NCI-H2081 (cell line): Measurements from ENCODE around the gene PHOX2B.

Experiments used
- DNase-seq, 2 experiments: peaks; one replicate each; lab custom pipeline; 2025; lab: John Stamatoyannopoulos, UW

Gene PHOX2B

DNA sequence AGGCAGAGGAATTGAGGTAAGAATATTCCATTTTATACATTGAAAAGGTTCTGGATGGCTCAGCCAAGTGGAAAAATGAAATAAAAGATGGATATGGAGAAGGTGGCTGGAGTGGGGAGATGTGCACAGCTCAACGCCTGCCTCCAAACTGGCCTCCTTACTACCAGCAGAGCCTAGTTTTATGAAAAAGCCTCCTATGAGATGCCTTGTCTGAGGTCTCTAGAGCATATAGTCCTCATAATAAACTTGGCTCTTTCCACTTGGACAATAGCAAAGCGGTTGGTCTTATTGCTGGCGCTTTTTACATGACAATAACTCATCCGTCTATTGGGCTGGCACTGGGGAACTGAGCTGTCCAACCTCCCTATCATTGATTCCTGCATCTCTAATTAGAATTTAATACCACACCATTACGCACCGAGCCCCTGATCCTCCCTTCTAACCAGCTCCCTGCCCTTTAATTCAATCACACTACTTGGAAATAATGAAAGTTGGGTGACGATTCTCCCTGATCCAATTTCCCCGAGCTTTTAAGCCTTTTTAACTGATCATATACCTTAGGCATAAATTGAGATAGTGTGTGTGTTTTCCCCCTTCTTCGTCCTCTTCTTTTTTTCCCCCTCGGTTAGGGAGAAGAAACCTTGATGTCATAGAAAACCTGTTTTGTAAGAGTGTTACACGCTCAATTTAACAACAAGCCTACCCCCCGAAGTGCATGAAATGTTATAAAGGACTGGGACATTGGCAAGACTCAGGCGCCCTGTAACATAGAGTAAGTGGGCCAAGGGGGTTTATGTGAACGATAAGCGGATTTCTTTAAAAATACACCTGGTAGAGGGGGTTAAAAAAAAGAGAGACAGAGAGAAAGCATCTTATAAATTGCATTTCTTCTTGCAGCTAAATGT, at the start of gene PHOX2B:
Gene PHOX2B (minus strand): TSS at position 155 of the 905 bp plus-strand sequence. CDS start 115 bp downstream, at position 40.
- DNase-seq, result no peak

DNA sequence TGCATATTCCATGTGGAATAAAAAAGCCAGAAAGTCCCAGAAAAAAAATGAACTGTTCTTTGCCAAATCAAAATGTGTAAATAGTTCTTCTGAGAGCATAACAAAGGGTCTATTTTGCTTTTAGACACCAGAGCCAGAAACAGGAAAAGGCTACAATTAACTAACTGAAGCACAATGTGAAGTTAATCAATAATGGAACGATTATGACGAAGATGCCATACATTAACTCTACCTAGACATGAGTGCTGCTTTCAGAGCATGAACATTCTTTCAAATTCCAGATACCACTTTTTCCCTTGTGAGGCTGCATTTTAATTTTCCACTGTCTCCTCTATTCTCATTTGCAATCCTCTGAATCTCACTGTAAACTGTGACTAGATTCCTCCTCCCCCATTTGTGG, 48.7 kb upstream of the PHOX2B start:
- DNase-seq, result no peak

DNA sequence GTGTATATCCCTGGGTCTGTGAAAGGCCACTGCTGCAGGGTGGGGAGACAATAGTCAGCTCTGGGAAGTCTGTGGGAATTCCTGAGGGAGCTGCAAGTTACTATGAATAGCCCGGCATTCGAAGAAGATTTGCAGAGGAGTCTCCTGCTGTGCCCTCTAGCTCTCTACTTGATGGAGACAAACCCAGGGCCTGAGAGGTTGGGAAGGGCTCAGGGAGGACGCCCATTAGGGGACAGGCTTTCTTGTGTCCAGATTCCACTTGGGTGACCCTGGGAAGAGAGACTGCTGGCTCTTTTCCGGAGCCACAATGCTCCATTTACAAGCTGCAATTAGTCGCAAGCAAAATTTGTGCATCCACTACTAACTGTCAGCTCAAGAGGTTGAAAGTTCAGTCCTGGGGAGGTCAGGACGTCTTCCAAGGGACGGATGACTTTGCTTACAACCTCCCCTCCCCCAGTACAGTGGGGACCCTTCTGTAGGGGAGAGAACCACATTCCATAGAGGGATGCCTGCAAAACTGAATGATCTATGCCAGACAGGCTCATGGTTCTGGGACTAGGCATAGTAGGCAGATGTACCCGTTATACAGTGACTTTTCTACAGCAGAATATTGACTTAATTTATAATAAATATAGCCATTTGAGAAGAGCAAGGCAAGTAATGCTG, 48.2 kb upstream of the PHOX2B start:
- no peak for DNase-seq

DNA sequence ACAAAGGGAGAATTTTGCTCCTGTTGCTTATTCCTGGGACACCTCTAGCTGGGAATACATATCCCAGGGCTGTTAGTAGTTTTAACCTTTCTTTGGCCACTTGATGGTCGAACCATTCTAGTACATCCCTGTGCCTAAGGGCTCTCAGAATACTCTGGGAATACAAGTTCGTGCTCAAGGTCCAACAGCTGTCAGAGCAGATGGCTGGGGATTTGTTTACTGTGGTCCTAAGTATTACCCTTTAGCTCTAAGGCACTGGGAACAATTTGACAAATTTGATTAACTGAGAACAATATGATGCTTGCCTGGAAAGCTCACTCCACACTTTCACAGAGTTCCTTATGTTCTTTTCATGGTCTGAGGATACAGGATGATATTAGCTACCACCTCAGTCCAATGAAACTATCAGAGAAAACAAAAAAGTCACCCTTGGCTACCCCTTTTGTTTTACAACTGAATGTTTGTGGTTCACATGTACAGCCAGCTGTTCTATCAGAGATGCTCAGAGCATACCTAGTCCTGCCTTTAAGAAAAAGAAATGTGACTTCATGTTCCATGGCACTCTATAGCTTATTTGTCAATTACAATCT, 47.4 kb upstream of the PHOX2B start:
- DNase-seq, result no peak

DNA sequence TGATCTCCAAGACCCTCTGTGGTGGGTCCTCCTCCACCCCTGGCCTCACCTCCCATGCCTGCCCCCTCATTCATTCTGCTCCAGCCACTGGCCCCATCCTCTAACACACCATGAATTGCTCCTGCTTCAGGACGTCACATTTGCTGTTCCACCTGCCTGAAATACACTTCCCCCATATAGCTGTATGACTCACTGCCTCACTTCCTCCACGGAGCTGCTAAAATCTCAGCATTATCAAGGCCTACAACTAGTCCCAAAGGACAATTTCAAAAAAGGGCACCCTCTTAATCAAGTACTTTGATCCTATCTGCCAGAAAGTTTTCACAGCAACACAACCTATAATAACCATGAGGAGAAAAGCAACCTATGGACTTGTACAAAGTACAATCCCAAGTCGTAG, 43.6 kb upstream of the PHOX2B start:
- DNase-seq, result no peak

DNA sequence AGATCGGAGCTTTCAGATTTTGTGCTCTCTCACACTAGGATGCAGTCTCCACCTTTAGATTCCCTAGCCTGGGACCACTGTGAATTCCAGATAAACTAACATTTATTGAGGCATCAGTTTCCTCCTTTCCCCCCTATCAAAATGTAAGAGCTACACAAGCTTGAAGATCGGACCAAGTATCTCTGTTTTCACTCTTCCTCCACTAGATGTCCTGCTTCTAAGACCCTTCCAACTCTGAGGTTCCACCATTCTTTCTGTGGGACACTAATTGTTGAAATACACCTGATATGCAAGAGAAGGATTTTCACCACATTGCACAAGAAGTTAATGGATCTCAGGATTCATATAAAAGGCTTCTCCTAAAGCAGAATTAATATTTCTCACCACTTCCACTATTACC, 43.0 kb upstream of the PHOX2B start:
- no peak for DNase-seq

GRCh38 chr4:41787931-41788330, 39.4 kb upstream of the PHOX2B start:
- no peak for DNase-seq

DNA sequence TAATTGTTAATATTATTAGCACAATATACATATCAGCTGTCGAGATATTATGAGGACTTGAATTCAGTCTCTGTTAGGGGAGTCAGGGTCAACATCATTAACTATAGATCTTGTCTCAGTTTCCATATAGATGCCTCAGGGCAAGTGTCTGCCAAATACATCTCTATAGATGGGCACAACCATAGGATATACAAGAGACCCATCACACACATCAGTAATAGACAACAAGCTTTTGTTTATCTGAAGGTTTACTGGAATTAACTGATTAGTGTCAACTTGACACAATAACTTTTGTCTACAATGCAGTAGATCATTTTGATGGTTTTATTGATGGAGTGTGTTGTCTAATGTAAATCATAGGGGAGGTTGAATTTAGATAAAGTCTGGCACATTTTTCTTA, 37.1 kb upstream of the PHOX2B start:
- DNase-seq, result no peak

GRCh38 chr4:41784191-41784979, 35.9 kb upstream of the PHOX2B start:
- peak; percentile 6 to 15 for DNase-seq

- no peak for DNase-seq
Observed at GRCh38 chr4:41776466-41776865, 27.9 kb upstream of the PHOX2B start.

- DNase-seq, result no peak
Observed at GRCh38 chr4:41763729-41764128, 15.2 kb upstream of the PHOX2B start.

GRCh38 chr4:41758884-41759283, 10.4 kb upstream of the PHOX2B start:
- no peak for DNase-seq

DNA sequence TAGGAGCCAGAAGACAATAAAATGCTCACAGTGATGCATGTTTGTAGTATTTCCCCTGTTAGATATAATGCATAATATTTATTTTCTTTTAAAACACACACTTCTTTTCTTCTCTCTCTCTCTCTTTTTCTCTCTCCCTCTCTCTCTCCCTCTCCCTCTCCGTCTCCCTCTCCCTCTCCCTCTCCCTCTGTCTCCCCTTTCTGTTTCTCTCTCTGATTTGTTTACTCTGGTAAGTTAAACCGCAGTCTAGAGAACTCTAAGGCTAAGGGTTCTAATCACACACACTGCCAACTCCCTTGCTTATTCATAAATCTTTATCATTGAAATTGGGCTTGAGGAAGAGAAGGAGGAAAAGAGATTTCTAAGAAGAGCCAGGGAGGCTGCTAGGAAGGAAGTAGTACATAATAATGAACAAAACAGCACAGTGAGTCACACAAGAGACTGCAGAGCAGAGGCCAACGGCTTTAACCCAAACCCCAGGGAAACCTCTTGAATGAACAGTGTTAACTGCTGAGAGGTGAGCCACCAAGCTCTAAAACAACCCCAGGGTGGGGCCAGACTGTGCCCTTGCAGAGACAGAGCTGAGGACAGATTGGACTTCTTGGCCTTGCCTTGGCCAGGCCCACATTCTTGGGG, 9.1 kb upstream of the PHOX2B start:
- DNase-seq, result no peak

GRCh38 chr4:41753942-41754341, 5.4 kb upstream of the PHOX2B start:
- DNase-seq, result no peak

DNA sequence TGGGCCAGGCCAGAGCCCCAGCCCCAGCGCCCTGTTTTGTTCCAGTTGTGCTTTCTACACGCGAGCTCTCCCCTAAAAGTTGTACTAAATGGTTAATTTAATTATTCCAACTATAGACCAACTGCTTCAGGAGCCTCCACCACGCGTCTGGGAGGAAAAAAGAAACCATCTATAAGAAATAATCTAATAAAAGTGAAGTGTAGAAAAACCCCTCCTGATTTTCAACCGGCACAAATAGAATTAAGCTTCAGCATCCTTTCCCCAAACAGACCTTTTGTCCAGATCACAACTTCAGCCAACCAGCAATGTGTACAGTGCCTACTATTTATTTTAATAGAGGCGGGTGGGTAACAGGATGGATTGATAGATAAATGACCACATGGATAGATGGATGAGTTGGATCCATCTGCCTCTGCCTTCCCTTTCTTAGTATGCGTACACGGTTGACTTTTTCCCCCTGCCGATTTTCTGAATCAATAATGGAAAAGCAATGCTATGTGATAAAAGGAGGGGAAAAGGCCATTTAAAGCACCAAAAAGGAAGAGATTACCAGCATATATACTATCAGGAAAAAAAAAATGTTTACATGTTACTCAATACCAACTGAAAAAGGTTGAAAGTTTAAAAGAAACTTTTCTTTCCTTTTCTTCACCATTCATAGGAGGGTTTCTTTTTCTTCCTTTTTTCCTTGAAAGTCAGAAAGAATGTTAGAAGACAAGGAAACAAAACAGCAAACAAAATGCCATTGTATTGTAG, 3.7 kb upstream of the PHOX2B start:
- no peak for DNase-seq

- DNase-seq, result no peak
Observed at GRCh38 chr4:41751449-41752061, 3.0 kb upstream of the PHOX2B start.

- no peak for DNase-seq
Observed at GRCh38 chr4:41750626-41751448, 2.3 kb upstream of the PHOX2B start.

- DNase-seq, result peak in 1 of 2 experiments; percentile 49
Observed at GRCh38 chr4:41750121-41750625, 1.6 kb upstream of the PHOX2B start.

GRCh38 chr4:41749631-41750039, 1.1 kb upstream of the PHOX2B start:
- no peak for DNase-seq
